Brain microvascular endothelial cell (primary cell): Measurements from ENCODE around the gene SLC4A5.
"Not testable (repeated sequence)": the region's sequence is repeated elsewhere in the genome, so short reads cannot be mapped to it uniquely, and the experiment has no call there.

Experiments
- DNase-seq: peaks from one replicate; pipeline ENCODE4 v3.0.0-alpha.2; 2020
- H3K27ac ChIP-seq: fragments of 250-450 bp; sonication (Bioruptor Pico); 2 replicates; pipeline ENCODE4 v1.5.1; 2020; ENCODE audit warnings: mild to moderate bottlenecking, moderate library complexity
- H3K27me3 ChIP-seq: fragments of 250-450 bp; sonication (Bioruptor Pico); replicated peaks from 2 replicates; pipeline ENCODE4 v1.5.1; 2020; ENCODE audit warnings: mild to moderate bottlenecking
- H3K36me3 ChIP-seq: fragments of 250-450 bp; sonication (Bioruptor Pico); replicated peaks from 2 replicates; pipeline ENCODE4 v1.5.1; 2020; ENCODE audit warnings: mild to moderate bottlenecking
- H3K4me3 ChIP-seq: 2 replicates; pipeline ENCODE4 v1.5.1; 2011; ENCODE audit warnings: low read depth, mild to moderate bottlenecking, control low read depth, low read length, moderate library complexity
- in situ Hi-C: cut with HindIII; loops from 2 replicates; pipeline ENCODE4 v1.10.0; 2017; ENCODE audit warnings: low sequenced_read_pairs, low pct_ligation_motif_present
- TF ChIP-seq, protein P1 (sequence below): IDR thresholded peaks from 2 replicates; pipeline ENCODE4 v1.5.1; 2011; ENCODE audit warnings: low read depth, mild to moderate bottlenecking, moderate library complexity, low read length, control low read depth, inconsistent platforms; ENCODE audit errors: missing control alignments

The SLC4A5 gene

DNA sequence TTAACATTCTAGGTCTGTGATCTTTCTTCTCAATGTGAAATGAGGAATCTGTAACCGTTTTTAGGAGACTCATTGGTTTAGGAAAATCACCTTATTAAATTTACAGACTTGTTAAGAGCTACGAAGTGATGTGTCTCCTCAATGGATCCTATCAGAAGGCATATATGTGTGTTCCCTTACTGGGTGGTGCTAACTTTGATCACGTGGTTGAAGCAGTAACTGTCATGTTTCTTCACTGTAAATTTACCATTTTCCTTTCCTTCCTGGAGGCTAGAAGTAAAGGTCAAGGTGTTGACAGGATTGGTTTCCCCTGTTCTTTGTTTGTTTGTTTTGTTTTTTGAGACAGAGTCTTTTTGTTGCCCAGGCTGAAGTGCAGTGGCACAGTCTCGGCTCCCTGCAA lies 146.2 kb downstream of the SLC4A5 start:
- in situ Hi-C loops = no loop called here
- Histone ChIP-seq H3K36me3 (no peaks in the 10 kb centered on the region), H3K4me3 (no peak overlapping the region), H3K27ac (no peak overlapping the region), H3K27me3 (no peaks in the 10 kb centered on the region)
- TF ChIP-seq, protein P1, sequence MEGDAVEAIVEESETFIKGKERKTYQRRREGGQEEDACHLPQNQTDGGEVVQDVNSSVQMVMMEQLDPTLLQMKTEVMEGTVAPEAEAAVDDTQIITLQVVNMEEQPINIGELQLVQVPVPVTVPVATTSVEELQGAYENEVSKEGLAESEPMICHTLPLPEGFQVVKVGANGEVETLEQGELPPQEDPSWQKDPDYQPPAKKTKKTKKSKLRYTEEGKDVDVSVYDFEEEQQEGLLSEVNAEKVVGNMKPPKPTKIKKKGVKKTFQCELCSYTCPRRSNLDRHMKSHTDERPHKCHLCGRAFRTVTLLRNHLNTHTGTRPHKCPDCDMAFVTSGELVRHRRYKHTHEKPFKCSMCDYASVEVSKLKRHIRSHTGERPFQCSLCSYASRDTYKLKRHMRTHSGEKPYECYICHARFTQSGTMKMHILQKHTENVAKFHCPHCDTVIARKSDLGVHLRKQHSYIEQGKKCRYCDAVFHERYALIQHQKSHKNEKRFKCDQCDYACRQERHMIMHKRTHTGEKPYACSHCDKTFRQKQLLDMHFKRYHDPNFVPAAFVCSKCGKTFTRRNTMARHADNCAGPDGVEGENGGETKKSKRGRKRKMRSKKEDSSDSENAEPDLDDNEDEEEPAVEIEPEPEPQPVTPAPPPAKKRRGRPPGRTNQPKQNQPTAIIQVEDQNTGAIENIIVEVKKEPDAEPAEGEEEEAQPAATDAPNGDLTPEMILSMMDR = no peak
- DNase-seq = no peak

DNA sequence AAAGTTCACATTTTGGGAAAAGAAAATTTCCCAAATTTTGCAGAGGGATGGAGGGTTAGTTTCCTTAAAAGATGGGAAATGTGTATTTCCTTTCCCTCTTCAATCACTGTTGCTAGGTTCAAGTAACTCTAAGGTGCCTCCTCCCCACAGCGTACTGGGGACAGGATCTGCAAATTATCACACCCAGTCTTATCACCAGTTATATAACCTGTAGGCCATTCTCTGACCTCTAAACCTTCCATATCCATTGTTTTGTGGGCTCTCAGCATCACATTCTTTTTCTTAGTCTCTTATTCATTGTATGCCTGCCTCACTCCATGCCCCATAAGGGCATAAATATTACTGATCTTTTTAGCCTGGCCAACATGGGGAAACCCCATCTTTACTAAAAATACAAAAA lies 148.4 kb downstream of the SLC4A5 start:
- H3K27ac ChIP-seq = no peak overlapping the region
- TF ChIP-seq, protein P1 = no peak
- in situ Hi-C loops = no loop called here
- peaks cover 2% of the 10 kb centered on the region for H3K27me3 ChIP-seq
- DNase-seq = no peak
- no peaks in the 10 kb centered on the region for H3K36me3 ChIP-seq
- no peak overlapping the region for H3K4me3 ChIP-seq

DNA sequence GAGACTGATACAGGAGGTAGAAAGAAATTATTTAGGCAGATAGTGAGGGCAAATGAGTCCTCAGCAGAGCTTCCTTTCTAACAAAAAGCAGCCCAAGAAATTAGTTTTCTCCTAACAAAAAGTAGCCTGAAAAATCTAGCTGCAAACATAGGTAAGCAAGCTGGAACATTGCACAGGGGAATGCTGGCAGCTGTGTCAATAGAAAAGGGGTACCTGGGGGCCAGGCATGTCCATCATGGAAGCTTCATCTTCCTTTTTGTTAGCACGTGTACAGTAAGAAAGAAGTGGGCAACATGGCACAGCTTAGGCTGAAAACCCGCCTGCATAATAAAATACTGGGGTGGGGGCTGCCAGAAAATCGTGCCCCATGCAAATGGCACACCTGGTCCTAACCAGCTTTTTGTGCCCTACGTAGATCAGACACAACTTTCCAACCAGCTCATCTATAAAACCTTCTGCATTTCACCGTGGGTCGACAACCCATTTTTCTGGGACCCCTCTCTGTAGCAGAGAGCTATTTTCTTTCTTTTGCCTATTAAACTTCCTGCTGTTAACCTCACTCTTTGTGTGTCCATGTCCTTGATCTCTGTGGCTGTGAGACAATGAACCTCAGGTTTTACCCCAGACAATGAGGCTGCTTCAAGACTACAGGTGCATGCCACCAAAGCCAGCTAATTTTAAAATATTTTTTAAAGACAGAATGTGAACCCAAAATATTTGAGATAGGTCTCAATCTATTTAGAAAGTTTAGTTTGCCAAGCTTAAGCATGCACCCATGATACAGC lies 151.4 kb downstream of the SLC4A5 start:
- TF ChIP-seq, protein P1 = no peak
- Histone ChIP-seq H3K36me3 (no peaks in the 10 kb centered on the region), H3K27ac (no peak overlapping the region), H3K27me3 (peaks cover 2% of the 10 kb centered on the region), H3K4me3 (no peak overlapping the region)
- DNase-seq = no peak
- in situ Hi-C loops = no loop called here

DNA sequence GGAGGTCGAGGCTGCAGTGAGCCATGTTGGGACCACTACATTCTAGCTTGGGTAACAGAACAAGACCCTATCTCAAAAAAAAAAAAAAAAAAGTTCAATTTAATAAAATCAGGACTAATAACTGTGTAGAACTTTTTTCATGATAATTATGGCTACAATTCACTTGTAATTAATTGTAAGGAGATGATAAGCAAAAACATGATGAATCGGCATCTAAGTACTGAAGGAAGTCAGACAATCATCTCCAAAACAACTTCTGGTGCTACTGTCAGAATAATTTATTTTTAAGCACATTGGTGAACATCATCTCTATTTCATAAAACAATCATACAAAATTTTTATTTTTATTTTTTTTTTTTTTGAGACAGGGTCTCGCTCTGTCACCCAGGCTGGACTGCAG lies 154.5 kb downstream of the SLC4A5 start:
- in situ Hi-C loops = no loop called here
- no peak overlapping the region for H3K27ac ChIP-seq
- H3K36me3 ChIP-seq = no peaks in the 10 kb centered on the region
- H3K27me3 ChIP-seq = peaks cover 2% of the 10 kb centered on the region
- DNase-seq = no peak
- H3K4me3 ChIP-seq = no peak overlapping the region
- TF ChIP-seq, protein P1 = no peak

DNA sequence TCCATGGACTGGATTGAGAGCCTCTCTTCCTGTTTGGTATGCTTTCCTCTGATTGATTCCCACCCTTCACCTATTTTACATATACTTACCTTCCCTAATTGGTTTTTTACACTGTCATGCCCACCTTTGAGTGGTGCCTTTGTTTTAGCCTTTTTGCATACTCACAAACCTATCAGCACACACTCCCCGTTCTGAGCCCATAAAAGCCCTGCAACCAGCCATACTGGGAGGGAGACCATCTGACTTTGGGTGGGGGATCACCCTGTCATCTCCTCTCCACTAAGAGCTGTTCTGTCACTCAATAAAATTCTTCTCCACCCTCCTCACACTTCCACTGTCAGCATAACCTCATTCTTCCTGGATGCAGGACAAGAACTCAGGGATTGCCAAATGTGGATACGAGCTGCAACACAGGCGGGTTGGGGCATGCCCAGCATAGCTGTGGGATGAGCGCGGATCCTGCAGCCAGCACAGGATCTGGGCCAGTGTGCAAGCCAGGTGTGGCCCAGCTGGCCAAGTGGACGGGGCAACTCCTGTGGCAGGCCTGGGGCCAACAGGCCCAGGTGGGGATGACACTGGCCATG lies 155.1 kb downstream of the SLC4A5 start:
- no peaks in the 10 kb centered on the region for H3K36me3 ChIP-seq
- in situ Hi-C loops = no loop called here
- H3K4me3 ChIP-seq = no peak overlapping the region
- no peak for DNase-seq
- peaks cover 2% of the 10 kb centered on the region for H3K27me3 ChIP-seq
- H3K27ac ChIP-seq = no peak overlapping the region
- TF ChIP-seq, protein P1 = no peak

DNA sequence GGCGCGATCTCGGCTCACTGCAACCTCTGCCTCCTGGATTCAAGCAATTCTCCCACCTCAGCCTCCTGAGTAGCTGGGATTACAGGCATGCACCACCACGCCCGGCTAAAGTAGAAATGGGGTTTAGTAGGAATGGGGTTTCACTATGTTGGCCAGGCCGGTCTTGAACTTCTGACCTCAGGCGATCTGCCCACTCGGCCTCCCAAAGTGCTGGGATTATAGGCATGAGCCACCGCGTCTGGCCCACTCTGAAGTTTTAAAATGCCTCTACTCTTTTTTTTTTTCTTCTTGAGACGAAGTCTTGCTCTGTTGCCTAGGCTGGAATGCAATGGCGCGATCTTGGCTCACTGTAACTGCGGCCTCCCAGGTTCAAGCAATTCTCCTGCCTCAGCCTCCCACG lies 156.5 kb downstream of the SLC4A5 start:
- DNase-seq, H3K27ac ChIP-seq, H3K36me3 ChIP-seq, in situ Hi-C loops, H3K4me3 ChIP-seq, H3K27me3 ChIP-seq: not testable (repeated sequence)
